Suprapubic skin (tissue), 4 donors: ENCODE data around the gene CALM1. TPM values are rescaled to one million over a fixed set of nuclear protein-coding genes. Genes with fewer than 3 reads are reported as not detected.
A peak's percentile ranks its signal among the peaks of the same experiment; 100 is the strongest.

ENCODE experiments used
- DNase-seq, 2 donors: peaks; one replicate each; pipeline ENCODE4 v3.0.0-alpha.2; 2019; ENCODE audit warnings: low spot score in 2 of 2
- H3K27ac ChIP-seq: fragments of 200-600 bp; sonication (generic); one replicate; pipeline ENCODE4 v1.5.1; 2019
- H3K27me3 ChIP-seq: fragments of 200-600 bp; sonication (generic); one replicate; pipeline ENCODE4 v1.5.1; 2019
- H3K36me3 ChIP-seq: fragments of 200-600 bp; sonication (generic); one replicate; pipeline ENCODE4 v1.5.1; 2019
- H3K4me1 ChIP-seq: fragments of 200-600 bp; sonication (generic); one replicate; pipeline ENCODE4 v1.5.1; 2019
- H3K4me3 ChIP-seq: fragments of 200-600 bp; sonication (generic); one replicate; pipeline ENCODE4 v1.5.1; 2019; ENCODE audit warnings: mild to moderate bottlenecking
- H3K9me3 ChIP-seq: fragments of 200-600 bp; sonication (generic); one replicate; pipeline ENCODE4 v1.5.1; 2019
- EP300 ChIP-seq: sonication (generic); formaldehyde crosslinking; IDR thresholded peaks from one replicate; pipeline ENCODE4 v1.6.1; 2017; ENCODE audit warnings: antibody characterized with exemption
- POLR2A ChIP-seq, 2 donors: fragments of 450-650 bp; IDR thresholded peaks; one replicate each; pipeline ENCODE4 v1.6.1; 2017; ENCODE audit warnings: antibody characterized with exemption in 2 of 2, mild to moderate bottlenecking in 2 of 2, moderate library complexity in 2 of 2
- POLR2AphosphoS5 ChIP-seq, 3 donors: sonication (generic); formaldehyde crosslinking; IDR thresholded peaks; one replicate each; pipeline ENCODE4 v1.6.1; 2017; ENCODE audit warnings: antibody characterized with exemption in 3 of 3
- WGBS: methylation state at CpG from one replicate; pipeline ENCODE4 v1.1.5; 2018; 5-methylcytosine and 5-hydroxymethylcytosine counted together
- total RNA-seq, 4 donors: library from RNA; depleted of rRNA; stranded (reverse); fragments of >200 nt; gene quantifications; one replicate each; pipeline ENCODE4 v1.1.0, GENCODE V29; 2016
- TF ChIP-seq, protein P1 (sequence below), 2 donors: fragments of 200-600 bp in 1 of 2; fragments of 450-650 bp in 1 of 2; sonication (generic) in 1 of 2; IDR thresholded peaks; one replicate each; pipeline ENCODE4 v1.5.1; 2016 to 2019; ENCODE audit warnings: antibody characterized with exemption in 2 of 2, mild to moderate bottlenecking in 1 of 2, moderate library complexity in 1 of 2

The CALM1 gene
- total RNA-seq, 4 donors from 2014 or later: 258 to 369 (median 300) TPM

DNA sequence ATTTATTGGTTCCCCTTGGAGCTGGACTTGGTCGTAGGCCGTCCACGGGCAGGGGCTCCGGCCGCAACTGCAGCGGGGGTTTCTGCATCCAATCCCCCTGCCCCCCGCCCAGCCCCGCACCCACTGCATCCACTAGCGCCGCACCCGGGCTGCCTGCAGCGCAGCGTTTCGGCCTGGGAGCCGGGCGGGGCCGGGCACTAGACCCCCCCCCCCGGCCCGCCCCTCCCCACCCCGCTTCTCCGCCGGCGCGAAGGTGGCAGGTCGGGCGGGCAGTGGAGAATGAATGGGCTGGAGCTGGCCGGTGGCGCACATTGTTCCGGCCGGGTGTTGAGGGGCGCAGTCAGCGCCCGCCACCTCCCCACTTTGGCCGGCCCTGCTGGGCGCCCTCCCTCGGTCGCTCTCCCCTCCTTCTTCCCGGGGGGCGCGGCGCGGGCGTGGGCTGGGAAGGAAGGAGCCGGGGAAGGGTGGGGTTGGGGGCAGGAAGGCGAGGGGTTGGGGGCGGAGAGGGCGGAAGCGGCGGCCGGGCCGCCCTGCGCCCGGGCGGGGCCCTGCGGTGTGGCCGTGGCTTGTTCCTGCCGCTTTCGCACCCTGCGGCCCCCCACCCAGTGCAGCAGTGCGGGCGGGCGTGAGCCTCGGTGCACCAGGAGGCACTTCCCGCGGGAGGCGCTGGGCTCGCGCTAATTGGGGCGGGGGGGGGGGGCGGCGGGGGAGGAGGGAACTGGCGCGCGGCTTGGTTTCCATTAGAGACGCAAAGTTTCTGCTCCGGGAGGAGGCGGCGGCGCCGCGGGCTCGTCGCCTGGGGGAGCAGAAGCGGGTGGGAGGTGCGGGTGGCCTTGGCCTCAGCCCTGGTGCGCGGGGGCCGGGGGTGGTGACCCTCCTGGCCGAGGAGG is 841 bp downstream of the CALM1 start:
- TF ChIP-seq EP300 (no peak), POLR2A (IDR thresholded peaks at IDR 0.05) (no peak), POLR2AphosphoS5 (IDR thresholded peaks at IDR 0.05) (no peak)
- TF ChIP-seq, protein P1, sequence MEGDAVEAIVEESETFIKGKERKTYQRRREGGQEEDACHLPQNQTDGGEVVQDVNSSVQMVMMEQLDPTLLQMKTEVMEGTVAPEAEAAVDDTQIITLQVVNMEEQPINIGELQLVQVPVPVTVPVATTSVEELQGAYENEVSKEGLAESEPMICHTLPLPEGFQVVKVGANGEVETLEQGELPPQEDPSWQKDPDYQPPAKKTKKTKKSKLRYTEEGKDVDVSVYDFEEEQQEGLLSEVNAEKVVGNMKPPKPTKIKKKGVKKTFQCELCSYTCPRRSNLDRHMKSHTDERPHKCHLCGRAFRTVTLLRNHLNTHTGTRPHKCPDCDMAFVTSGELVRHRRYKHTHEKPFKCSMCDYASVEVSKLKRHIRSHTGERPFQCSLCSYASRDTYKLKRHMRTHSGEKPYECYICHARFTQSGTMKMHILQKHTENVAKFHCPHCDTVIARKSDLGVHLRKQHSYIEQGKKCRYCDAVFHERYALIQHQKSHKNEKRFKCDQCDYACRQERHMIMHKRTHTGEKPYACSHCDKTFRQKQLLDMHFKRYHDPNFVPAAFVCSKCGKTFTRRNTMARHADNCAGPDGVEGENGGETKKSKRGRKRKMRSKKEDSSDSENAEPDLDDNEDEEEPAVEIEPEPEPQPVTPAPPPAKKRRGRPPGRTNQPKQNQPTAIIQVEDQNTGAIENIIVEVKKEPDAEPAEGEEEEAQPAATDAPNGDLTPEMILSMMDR (IDR thresholded peaks at IDR 0.05): peak in 1 of 2 donors; percentile 9
- Histone ChIP-seq H3K9me3 (no peaks in the 10 kb centered on the region), H3K4me3 (peak overlapping the region; percentile 98), H3K36me3 (peaks cover 24% of the 10 kb centered on the region), H3K27ac (peak overlapping the region; percentile 94), H3K27me3 (no peaks in the 10 kb centered on the region), H3K4me1 (peaks cover 46% of the 10 kb centered on the region)
- WGBS: 0% methylated on average over 4 of the region's 89 CpGs
- peak in 1 of 2 donors; percentile 85 for DNase-seq

DNA sequence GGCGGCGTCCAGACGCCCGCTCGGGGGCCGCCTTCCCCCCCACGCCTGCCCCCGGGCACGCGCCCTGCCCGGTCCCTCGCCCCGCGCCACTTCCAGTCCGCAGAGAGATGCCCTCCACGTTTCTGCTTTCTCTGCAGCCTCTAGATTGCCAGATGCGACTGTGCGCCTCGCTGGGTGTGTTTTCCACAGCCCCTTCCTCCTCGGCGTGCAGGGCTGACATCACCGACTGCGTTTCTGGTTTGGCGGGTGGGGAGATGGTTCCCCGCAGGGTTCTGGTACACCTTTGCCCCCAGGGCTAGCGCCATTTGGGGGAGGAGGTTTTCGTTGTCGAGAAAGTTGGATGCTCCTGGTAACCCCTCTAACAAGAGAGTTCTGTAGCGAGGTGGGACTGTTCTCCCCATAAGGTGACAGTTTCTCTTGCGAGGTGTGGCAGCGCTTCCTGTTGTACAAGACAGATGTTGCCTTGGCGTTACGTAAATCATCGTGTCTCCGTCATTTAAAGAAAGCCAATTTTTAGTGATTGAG is 1.5 kb downstream of the CALM1 start:
- H3K9me3 ChIP-seq: no peaks in the 10 kb centered on the region
- H3K27me3 ChIP-seq: no peaks in the 10 kb centered on the region
- TF ChIP-seq POLR2A (IDR thresholded peaks at IDR 0.05): peak in 1 of 2 donors; percentile 25
- TF ChIP-seq POLR2AphosphoS5 (IDR thresholded peaks at IDR 0.05): peak in 2 of 3 donors; percentile 38 to 47
- TF ChIP-seq EP300: no peak
- H3K36me3 ChIP-seq: peaks cover 31% of the 10 kb centered on the region
- peaks cover 46% of the 10 kb centered on the region for H3K4me1 ChIP-seq
- DNase-seq: peak in 1 of 2 donors; percentile 83
- whole genome bisulfite sequencing: 3% methylated on average over 17 of the region's 35 CpGs
- peak overlapping the region; percentile 94 for H3K27ac ChIP-seq
- H3K4me3 ChIP-seq: peak overlapping the region; percentile 98

DNA sequence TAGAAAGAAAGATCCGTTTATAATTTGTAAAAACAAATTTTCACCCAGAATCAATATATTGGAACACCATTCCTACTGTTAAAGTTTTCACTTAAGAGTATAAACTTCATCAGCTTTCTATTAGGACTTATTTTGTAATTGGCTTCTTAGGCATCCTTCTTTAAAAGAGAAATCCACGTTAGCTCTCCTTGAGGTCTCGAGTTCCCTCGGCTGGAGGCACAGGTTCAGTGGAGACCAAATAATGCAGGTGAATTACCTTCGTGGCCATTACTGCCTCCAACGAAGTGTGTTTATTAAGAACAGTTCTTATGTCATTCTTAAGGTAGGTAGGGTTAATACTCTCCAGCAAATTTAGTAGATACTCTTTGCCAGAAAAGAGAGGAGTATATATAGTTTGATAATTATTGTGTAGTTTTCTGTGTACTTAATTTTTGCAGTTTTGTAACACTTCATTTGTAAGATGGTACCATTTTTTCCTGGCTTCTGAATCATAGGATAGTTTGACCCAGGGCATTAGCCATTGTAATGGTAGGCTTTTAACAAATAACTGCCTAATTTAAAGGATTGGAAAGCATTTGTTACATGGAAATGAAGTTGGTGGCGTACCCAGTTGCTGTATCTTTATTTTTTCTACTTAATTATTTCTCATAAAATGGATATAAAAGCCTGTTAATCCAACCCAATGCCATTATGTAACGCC is 2.2 kb downstream of the CALM1 start:
- H3K27ac ChIP-seq: peak overlapping the region; percentile 94
- peak overlapping the region; percentile 98 for H3K4me3 ChIP-seq
- TF ChIP-seq POLR2A (IDR thresholded peaks at IDR 0.05): no peak
- no peak for TF ChIP-seq EP300
- TF ChIP-seq, protein P1 (IDR thresholded peaks at IDR 0.05): no peak
- TF ChIP-seq POLR2AphosphoS5 (IDR thresholded peaks at IDR 0.05): no peak
- no peaks in the 10 kb centered on the region for H3K27me3 ChIP-seq
- H3K36me3 ChIP-seq: peaks cover 37% of the 10 kb centered on the region
- H3K9me3 ChIP-seq: no peaks in the 10 kb centered on the region
- H3K4me1 ChIP-seq: peaks cover 46% of the 10 kb centered on the region
- DNase-seq: no peak
- WGBS: 18% methylated on average over 8 of the region's 8 CpGs

GRCh38 chr14:90399541-90400444 is 3.0 kb downstream of the CALM1 start:
- peak overlapping the region; percentile 98 for H3K4me3 ChIP-seq
- peak overlapping the region; percentile 94 for H3K27ac ChIP-seq
- no peaks in the 10 kb centered on the region for H3K9me3 ChIP-seq
- H3K36me3 ChIP-seq: peaks cover 45% of the 10 kb centered on the region
- DNase-seq: peak; percentile 91
- 29% methylated on average over 14 of the region's 14 CpGs for WGBS
- TF ChIP-seq, protein P1 (IDR thresholded peaks at IDR 0.05): peak; percentile 98 to 99
- TF ChIP-seq POLR2AphosphoS5 (IDR thresholded peaks at IDR 0.05): peak in 2 of 3 donors; percentile 24 to 69
- no peak for TF ChIP-seq POLR2A (IDR thresholded peaks at IDR 0.05)
- no peak for TF ChIP-seq EP300
- no peaks in the 10 kb centered on the region for H3K27me3 ChIP-seq
- peaks cover 46% of the 10 kb centered on the region for H3K4me1 ChIP-seq
